KMS-11 (cell line): ENCODE data around the gene CSNK1G3.

Experiments
- H2AFZ ChIP-seq: fragments of 200-600 bp; sonication (generic); 2 replicates; pipeline ENCODE4 v1.6.1; 2016; ENCODE audit warnings: antibody characterized with exemption, mixed run types, low read depth
- H3K27ac ChIP-seq: fragments of 200-600 bp; sonication (generic); 2 replicates; pipeline ENCODE4 v1.6.1; 2016; ENCODE audit warnings: mild to moderate bottlenecking, mixed run types
- H3K27me3 ChIP-seq: fragments of 200-600 bp; sonication (generic); 2 replicates; pipeline ENCODE4 v1.6.1; 2017; ENCODE audit warnings: mild to moderate bottlenecking, low read depth, mixed run types, moderate library complexity; ENCODE audit not compliant: insufficient read depth
- H3K36me3 ChIP-seq: fragments of 200-600 bp; sonication (generic); 2 replicates; pipeline ENCODE4 v1.6.1; 2017; ENCODE audit warnings: mild to moderate bottlenecking, mixed run types; ENCODE audit not compliant: insufficient read depth
- H3K4me1 ChIP-seq: fragments of 200-600 bp; sonication (generic); 2 replicates; pipeline ENCODE4 v1.6.1; 2016; ENCODE audit warnings: mild to moderate bottlenecking, low read depth, mixed run types; ENCODE audit not compliant: poor library complexity, severe bottlenecking
- H3K4me2 ChIP-seq: fragments of 200-600 bp; sonication (generic); 2 replicates; pipeline ENCODE4 v1.7.0; 2016; ENCODE audit warnings: mild to moderate bottlenecking, mixed run types
- H3K4me3 ChIP-seq: fragments of 200-600 bp; sonication (generic); IDR thresholded peaks from 2 replicates; pipeline ENCODE4 v1.6.1; 2017; ENCODE audit warnings: low read depth, low read length, mixed read lengths; ENCODE audit not compliant: insufficient read depth
- H3K79me2 ChIP-seq: fragments of 200-600 bp; sonication (generic); 2 replicates; pipeline ENCODE4 v1.6.1; 2016; ENCODE audit warnings: low read depth, mixed run types; ENCODE audit not compliant: insufficient read depth
- H3K9ac ChIP-seq: fragments of 200-600 bp; sonication (generic); 2 replicates; pipeline ENCODE4 v1.6.1; 2016; ENCODE audit warnings: mild to moderate bottlenecking, mixed run types
- H4K20me1 ChIP-seq: fragments of 200-600 bp; sonication (generic); 2 replicates; pipeline ENCODE4 v1.6.1; 2016; ENCODE audit warnings: mild to moderate bottlenecking, mixed run types; ENCODE audit not compliant: insufficient read depth
- TF ChIP-seq, protein P1 (sequence below): fragments of 200-600 bp; sonication (generic); conservative IDR thresholded peaks from 2 replicates; pipeline ENCODE4 v1.6.1; 2017; ENCODE audit warnings: low read depth, mild to moderate bottlenecking, antibody characterized with exemption, low read length, moderate library complexity, mixed read lengths

CSNK1G3 gene

GRCh38 chr5:123528878-123529277 lies 16.9 kb downstream of the CSNK1G3 start:
- H3K79me2 ChIP-seq = peaks cover 22% of the 10 kb centered on the region; the same call in 1 of the 2 replicates

GRCh38 chr5:123530728-123531127 lies 18.8 kb downstream of the CSNK1G3 start:
- H3K79me2 ChIP-seq = peaks cover 26% of the 10 kb centered on the region; the same call in 1 of the 2 replicates
- no peaks in the 10 kb centered on the region; the same call in 1 of the 2 replicates for H4K20me1 ChIP-seq
- H3K36me3 ChIP-seq = no peaks in the 10 kb centered on the region
- H3K4me1 ChIP-seq = peaks cover 15% of the 10 kb centered on the region
- H3K27ac ChIP-seq = no peak overlapping the region
- no peak overlapping the region for H3K4me2 ChIP-seq
- no peak overlapping the region for H2AFZ ChIP-seq
- H3K27me3 ChIP-seq = no peaks in the 10 kb centered on the region
- TF ChIP-seq, protein P1, sequence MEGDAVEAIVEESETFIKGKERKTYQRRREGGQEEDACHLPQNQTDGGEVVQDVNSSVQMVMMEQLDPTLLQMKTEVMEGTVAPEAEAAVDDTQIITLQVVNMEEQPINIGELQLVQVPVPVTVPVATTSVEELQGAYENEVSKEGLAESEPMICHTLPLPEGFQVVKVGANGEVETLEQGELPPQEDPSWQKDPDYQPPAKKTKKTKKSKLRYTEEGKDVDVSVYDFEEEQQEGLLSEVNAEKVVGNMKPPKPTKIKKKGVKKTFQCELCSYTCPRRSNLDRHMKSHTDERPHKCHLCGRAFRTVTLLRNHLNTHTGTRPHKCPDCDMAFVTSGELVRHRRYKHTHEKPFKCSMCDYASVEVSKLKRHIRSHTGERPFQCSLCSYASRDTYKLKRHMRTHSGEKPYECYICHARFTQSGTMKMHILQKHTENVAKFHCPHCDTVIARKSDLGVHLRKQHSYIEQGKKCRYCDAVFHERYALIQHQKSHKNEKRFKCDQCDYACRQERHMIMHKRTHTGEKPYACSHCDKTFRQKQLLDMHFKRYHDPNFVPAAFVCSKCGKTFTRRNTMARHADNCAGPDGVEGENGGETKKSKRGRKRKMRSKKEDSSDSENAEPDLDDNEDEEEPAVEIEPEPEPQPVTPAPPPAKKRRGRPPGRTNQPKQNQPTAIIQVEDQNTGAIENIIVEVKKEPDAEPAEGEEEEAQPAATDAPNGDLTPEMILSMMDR = no peak
- no peak overlapping the region for H3K9ac ChIP-seq
- no peak overlapping the region for H3K4me3 ChIP-seq

More at GRCh38 chr5:123528878-123529277, 16.9 kb downstream of the CSNK1G3 start:
- no peak overlapping the region for H2AFZ ChIP-seq
- no peaks in the 10 kb centered on the region for H3K36me3 ChIP-seq
- no peak overlapping the region for H3K27ac ChIP-seq
- no peaks in the 10 kb centered on the region for H3K27me3 ChIP-seq
- H4K20me1 ChIP-seq = no peaks in the 10 kb centered on the region; the same call in 1 of the 2 replicates
- H3K4me1 ChIP-seq = peaks cover 15% of the 10 kb centered on the region
- TF ChIP-seq, protein P1 = no peak
- H3K9ac ChIP-seq = no peak overlapping the region
- H3K4me2 ChIP-seq = no peak overlapping the region
- H3K4me3 ChIP-seq = no peak overlapping the region

- Histone ChIP-seq H3K4me1 (no peaks in the 10 kb centered on the region), H3K27me3 (no peaks in the 10 kb centered on the region), H3K79me2 (peaks cover 11% of the 10 kb centered on the region; the same call in 1 of the 2 replicates), H4K20me1 (no peaks in the 10 kb centered on the region), H3K9ac (no peak overlapping the region), H3K27ac (no peak overlapping the region), H3K36me3 (no peaks in the 10 kb centered on the region), H3K4me3 (no peak overlapping the region), H3K4me2 (no peak overlapping the region), H2AFZ (no peak overlapping the region)
- TF ChIP-seq, protein P1 = no peak
Observed at GRCh38 chr5:123535648-123536047, 23.7 kb downstream of the CSNK1G3 start.

DNA sequence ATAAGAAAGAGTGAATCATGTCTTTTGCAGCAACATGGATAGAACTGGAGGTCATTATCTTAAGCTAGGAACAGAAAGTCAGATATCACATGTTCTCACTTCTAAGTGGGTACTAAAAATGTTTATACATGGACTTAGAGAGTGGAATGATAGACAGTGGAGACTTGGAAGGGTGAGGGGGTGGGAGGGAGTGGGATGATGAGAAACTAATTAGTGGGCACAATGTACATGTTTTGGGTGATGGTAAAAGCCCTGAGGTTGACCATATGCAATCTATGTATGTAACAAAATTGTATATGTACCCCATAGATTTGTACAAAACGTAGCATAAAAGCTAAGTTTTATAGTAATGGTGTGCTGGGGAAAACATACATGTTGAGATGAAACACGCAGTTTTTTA lies 25.3 kb downstream of the CSNK1G3 start:
- H3K4me1 ChIP-seq = no peaks in the 10 kb centered on the region
- TF ChIP-seq, protein P1 = no peak
- H3K36me3 ChIP-seq = no peaks in the 10 kb centered on the region
- H3K27me3 ChIP-seq = no peaks in the 10 kb centered on the region
- H3K4me3 ChIP-seq = no peak overlapping the region
- peaks cover 8% of the 10 kb centered on the region; the same call in 1 of the 2 replicates for H3K79me2 ChIP-seq
- no peak overlapping the region for H3K9ac ChIP-seq
- no peak overlapping the region for H3K4me2 ChIP-seq
- H4K20me1 ChIP-seq = no peaks in the 10 kb centered on the region
- no peak overlapping the region for H2AFZ ChIP-seq
- H3K27ac ChIP-seq = no peak overlapping the region
